ENCODE data around the gene EP300.

DNA sequence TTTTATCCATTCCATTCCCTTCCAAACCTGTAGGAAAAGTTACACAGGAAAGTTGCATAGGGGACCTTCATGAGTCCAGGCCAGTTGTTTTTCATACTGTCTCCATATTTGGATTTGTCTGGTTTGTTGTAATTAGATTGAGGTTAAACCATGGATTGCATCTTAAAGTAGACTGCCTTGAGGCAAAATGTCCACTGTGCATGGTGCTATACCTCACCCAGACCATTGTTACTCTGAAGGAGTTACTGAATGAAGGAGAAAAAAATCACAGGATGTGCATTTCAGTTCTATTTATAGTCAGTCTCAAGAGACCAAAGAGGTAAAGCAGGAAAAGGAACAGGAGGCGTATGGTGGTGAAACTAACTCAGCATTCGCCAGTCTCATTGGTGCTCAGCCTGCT, 83.2 kb downstream of the EP300 start:
- TF ChIP-seq, protein P1, sequence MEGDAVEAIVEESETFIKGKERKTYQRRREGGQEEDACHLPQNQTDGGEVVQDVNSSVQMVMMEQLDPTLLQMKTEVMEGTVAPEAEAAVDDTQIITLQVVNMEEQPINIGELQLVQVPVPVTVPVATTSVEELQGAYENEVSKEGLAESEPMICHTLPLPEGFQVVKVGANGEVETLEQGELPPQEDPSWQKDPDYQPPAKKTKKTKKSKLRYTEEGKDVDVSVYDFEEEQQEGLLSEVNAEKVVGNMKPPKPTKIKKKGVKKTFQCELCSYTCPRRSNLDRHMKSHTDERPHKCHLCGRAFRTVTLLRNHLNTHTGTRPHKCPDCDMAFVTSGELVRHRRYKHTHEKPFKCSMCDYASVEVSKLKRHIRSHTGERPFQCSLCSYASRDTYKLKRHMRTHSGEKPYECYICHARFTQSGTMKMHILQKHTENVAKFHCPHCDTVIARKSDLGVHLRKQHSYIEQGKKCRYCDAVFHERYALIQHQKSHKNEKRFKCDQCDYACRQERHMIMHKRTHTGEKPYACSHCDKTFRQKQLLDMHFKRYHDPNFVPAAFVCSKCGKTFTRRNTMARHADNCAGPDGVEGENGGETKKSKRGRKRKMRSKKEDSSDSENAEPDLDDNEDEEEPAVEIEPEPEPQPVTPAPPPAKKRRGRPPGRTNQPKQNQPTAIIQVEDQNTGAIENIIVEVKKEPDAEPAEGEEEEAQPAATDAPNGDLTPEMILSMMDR (IDR thresholded peaks at IDR 0.05; ENCODE audit: poor library complexity) = no peak
- TF ChIP-seq EZH2 (IDR thresholded peaks at IDR 0.05; ENCODE audit: borderline replicate concordance) = no peak

Data from hepatocyte (in vitro differentiated cells).